GM19035 (cell line): ENCODE measurements around the gene LMO1.

ENCODE experiments used
- ATAC-seq: cut with Tn5 transposase; IDR thresholded peaks from one replicate; pipeline ENCODE4 v1.9.1; 2021; ENCODE audit not compliant: unreplicated experiment

Gene LMO1

GRCh38 chr11:8249482-8249881, 14.2 kb downstream of the LMO1 start:
- ATAC-seq: no peak

DNA sequence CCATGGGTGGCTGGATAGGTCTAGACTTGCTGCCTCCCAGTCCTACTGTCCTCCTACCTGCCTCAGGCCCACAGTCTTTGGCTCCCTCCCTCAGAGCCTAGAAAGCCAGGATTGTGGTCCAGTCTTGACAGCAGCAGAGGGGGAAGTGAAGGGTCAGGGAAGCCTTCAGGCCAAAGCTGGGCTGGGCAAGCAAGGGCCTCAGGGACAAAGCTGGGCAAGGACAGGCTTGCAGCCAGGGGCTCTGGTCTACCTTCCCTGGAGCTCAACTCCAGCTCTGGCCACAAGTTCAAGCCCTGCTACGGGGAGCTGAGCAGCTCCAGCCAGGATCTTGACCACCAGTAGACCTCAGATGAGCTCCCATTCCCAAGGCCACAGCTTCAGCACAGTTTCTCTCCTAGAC, 14.9 kb downstream of the LMO1 start:
- no peak for ATAC-seq

GRCh38 chr11:8247312-8247711, 16.4 kb downstream of the LMO1 start:
- no peak for ATAC-seq

- no peak for ATAC-seq
These were observed 20.2 kb downstream of the LMO1 start for GRCh38 chr11:8243458-8243857.

- ATAC-seq: no peak
These were observed 21.0 kb downstream of the LMO1 start for GRCh38 chr11:8242499-8243280.

GRCh38 chr11:8242118-8242475, 21.6 kb downstream of the LMO1 start:
- ATAC-seq: no peak

DNA sequence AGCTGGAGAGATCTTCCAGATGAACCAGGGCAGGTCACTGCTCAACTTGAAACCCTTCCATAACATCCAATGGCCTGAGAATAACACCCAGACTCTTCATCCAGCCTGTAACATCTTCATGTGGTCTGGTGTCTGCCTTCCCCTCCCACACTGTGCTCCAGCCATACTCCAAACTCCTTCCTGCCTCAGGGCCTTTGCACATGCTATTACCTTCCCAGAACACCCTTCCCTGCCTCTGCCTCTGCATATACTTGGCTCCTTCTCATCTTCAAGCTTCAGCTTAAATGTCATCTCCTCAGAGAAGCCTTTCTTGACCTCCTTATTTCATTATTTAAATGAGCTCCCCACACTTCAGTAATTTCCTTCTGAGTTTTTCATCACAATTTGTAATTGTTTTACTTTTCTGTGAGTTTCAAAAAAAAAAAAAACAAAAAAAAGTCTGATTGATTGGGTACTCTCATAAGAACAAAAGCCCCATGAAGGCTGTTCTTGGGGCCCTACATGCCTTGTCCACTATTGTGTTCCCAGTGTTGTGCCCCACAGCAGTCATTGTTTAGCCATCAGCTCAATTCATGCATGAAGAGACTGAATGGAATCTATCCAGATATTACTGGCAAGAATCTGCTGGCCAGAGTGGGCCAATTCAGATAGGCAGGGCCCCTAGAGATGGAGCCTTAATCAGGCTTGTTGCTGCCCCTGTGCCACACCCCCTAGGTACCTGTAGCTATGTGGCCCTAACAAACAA, 22.1 kb downstream of the LMO1 start:
- ATAC-seq: no peak

DNA sequence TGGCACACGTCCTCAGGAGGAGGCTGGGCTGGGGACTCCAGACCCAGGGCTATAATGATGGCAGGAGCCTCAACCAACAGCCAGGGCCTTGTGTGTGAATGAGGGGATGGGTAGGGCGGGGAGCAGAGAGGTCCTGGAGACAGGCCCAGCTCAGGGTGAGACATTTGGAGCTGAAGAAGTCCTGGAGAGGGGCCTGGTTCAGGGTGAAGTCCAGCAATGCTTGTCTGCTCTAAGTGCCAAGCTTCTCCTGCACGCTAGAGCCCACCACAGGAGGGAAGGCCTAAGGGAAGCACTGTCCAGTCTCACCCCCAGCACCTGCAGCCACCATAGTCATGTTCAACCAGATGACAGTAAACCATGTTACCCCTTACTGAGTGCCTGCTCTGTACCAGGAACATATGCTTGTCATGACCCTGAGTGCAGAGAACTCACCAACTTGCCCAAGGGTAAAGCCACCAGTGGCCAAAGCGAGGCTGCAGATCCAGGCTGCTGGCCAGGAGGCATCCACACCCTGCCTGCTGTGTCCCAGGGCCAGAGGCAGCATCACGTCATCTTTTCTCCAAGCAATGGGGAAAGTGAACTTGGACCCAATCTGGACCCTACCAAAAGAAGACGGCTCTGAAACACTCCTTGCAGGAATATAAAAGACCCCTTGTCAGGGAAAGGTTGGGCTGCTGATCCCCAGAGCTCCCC, 24.0 kb downstream of the LMO1 start:
- ATAC-seq: no peak

DNA sequence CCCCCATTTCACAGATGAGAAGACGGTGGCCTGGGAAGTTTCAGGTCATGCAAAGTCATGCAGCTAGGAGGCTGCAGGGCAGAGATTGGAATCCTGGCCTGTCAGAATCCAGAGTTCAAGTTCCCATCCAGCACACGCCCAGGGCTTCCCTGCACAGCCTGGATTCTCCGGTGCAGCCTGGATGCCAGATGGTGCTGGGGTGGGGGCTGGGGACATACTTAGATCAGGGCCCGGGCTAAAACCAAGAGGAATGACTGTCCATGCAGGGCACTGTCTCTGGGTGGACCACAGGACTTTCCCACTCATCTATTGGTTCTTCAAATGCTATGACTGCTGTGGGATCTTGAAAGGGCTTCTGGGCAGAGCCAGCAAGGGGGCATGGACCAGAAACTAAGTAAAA, 24.6 kb downstream of the LMO1 start:
- ATAC-seq: no peak

- ATAC-seq: no peak
These were observed 26.2 kb downstream of the LMO1 start for GRCh38 chr11:8237453-8237852.

- ATAC-seq: no peak
These were observed 27.8 kb downstream of the LMO1 start for GRCh38 chr11:8235925-8236324.

GRCh38 chr11:8234910-8235309, 28.8 kb downstream of the LMO1 start:
- no peak for ATAC-seq

DNA sequence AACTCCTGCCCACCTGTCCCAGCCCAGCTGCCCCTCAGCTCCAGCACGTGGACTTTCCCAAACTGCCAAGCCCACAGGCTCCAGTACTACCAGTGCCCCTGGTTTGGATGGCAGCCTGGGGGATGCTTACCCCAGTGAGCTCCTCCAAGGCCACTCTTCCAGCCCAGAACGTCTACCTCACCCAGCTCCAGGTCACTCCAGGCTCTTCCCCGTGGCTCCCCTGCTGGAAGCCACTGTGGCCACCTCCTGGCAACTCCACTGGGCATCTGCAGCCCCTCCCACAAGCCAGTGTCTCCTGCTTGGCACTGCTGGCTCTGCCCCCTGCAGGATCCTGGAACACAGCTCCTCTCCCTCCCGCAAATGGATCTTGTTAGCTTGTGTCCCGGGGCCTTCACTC, 29.3 kb downstream of the LMO1 start:
- no peak for ATAC-seq

GRCh38 chr11:8233691-8234424, 29.8 kb downstream of the LMO1 start:
- ATAC-seq: no peak

DNA sequence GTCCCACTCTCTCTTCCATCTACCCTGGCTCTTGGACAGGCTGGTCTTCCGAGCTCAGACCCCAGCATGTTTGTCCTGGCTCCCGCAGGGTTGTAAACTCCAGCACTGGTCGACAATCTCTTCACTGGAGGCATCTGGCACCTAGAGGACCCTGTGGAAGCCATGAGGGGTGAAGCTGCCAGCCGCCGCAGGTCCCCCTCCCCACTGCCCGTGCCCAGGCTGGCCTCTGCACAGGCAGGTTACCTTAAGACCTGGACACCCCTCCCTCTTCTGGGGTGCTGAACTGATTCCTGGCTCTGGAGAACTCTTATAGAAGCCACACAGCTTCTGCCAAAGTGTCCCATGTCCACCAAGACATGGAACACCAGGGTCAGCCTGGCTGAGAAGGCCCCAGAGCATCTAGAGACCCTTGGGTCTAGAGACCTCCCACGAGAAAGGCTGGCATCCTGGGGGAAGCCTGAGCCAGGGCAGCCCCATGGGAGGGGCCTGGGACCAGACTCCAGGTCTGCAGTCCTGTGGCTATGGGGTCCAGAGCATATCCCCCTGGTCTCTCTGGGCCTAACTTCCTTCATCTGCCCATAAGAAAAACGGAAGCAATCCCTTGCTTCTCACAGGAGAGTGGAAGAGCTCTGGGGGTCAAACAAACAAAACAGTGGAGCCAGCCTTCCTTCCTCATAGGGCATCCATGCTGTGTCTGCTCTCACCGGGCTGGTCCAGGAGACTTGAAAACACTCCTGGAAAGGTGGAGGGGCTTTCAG, 30.6 kb downstream of the LMO1 start:
- no peak for ATAC-seq

- no peak for ATAC-seq
These were observed 31.3 kb downstream of the LMO1 start for GRCh38 chr11:8232414-8232813.

- no peak for ATAC-seq
These were observed 31.7 kb downstream of the LMO1 start for GRCh38 chr11:8231979-8232378.

- ATAC-seq: no peak
These were observed 32.5 kb downstream of the LMO1 start for GRCh38 chr11:8230921-8231847.

DNA sequence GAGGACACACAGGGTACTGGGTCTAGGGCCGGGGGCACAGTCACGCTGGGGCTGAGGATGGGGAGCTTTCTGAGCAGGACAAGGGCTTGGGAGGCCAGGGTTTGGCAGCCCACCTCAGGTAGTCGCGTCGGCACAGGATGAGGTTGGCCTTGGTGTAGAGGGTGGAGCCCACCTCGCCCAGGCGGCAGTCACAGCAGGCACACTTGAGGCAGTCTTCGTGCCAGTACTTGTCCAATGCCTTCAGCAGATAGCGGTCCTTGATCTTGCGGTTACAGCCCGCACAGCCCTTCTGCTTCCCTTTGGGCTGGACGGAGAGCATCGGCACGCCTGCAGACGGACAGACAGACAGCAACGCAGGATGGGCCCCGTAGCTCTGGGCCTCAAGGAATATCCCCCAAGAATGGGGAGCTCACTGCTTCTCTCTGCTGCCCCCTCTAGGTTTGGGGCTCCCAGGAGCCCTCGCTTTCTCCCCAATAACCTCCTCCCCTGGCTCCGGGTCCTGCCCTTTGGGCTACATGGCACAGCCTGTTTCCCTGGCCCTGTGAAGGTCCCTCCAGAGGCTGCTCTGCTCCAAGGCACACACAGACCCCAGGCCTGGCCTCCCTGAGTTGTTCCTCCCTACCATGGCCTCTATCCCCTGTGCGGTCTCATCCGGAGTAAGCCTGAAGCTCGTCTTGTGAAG, 33.4 kb downstream of the LMO1 start:
- ATAC-seq: no peak
